Measurements from ENCODE around the gene SH3TC2.

Gene SH3TC2

GRCh38 chr5:149005077-149005892 is 57.6 kb downstream of the SH3TC2 start:
- TF ChIP-seq POLR2AphosphoS5 (IDR thresholded peaks at IDR 0.05; ENCODE audit: low read depth, low read length) (0 out of 2 replicates have a peak, but pooled peaks have one; percentile 21), REST (IDR thresholded peaks at IDR 0.05; ENCODE audit: insufficient read depth in 1 of 2, low read depth in 2 of 2, low read length in 2 of 2) (no peak), TAF1 (IDR thresholded peaks at IDR 0.05; ENCODE audit: borderline replicate concordance, insufficient read depth, low read length) (no peak)

GRCh38 chr5:149004559-149004958 is 58.3 kb downstream of the SH3TC2 start:
- TF ChIP-seq FOXP2 (optimal IDR thresholded peaks at IDR 0.05; ENCODE audit: borderline replicate concordance, extremely low read depth, extremely low read length, insufficient read depth) (no peak), REST (IDR thresholded peaks at IDR 0.05; ENCODE audit: insufficient read depth in 1 of 2, low read depth in 2 of 2, low read length in 2 of 2) (no peak), SIN3A (IDR thresholded peaks at IDR 0.05; ENCODE audit: borderline replicate concordance, insufficient read depth, low read length) (no peak)

GRCh38 chr5:149002761-149003689 is 59.8 kb downstream of the SH3TC2 start:
- no peak for TF ChIP-seq SIN3A (IDR thresholded peaks at IDR 0.05; ENCODE audit: borderline replicate concordance, insufficient read depth, low read length)
- no peak for TF ChIP-seq REST (IDR thresholded peaks at IDR 0.05; ENCODE audit: insufficient read depth in 1 of 2, low read depth in 2 of 2, low read length in 2 of 2)
- no peak for TF ChIP-seq TAF1 (IDR thresholded peaks at IDR 0.05; ENCODE audit: borderline replicate concordance, insufficient read depth, low read length)
- no peak for TF ChIP-seq FOXP2 (optimal IDR thresholded peaks at IDR 0.05; ENCODE audit: borderline replicate concordance, extremely low read depth, extremely low read length, insufficient read depth)
- no peak for TF ChIP-seq POLR2AphosphoS5 (IDR thresholded peaks at IDR 0.05; ENCODE audit: low read depth, low read length)

- no peak for TF ChIP-seq TAF1 (IDR thresholded peaks at IDR 0.05; ENCODE audit: borderline replicate concordance, insufficient read depth, low read length)
- no peak for TF ChIP-seq FOXP2 (optimal IDR thresholded peaks at IDR 0.05; ENCODE audit: borderline replicate concordance, extremely low read depth, extremely low read length, insufficient read depth)
- no peak for TF ChIP-seq POLR2AphosphoS5 (IDR thresholded peaks at IDR 0.05; ENCODE audit: low read depth, low read length)
- TF ChIP-seq SIN3A (IDR thresholded peaks at IDR 0.05; ENCODE audit: borderline replicate concordance, insufficient read depth, low read length): no peak
- TF ChIP-seq REST (IDR thresholded peaks at IDR 0.05; ENCODE audit: insufficient read depth in 1 of 2, low read depth in 2 of 2, low read length in 2 of 2): no peak
These were observed 60.8 kb downstream of the SH3TC2 start for GRCh38 chr5:149002053-149002452.

All from PFSK-1 (cell line).